Activated CD4-positive, alpha-beta T cell treated with anti-CD3 and anti-CD28 coated beads, Interleukin-2, amount 50 U/mL, for 1 hour (primary cell): ENCODE data around the gene RNF212.

Source experiments
- DNase-seq: peaks from one replicate; pipeline ENCODE4 v3.0.0-alpha.2; 2020

The RNF212 gene

GRCh38 chr4:1087371-1087770, 26.0 kb downstream of the RNF212 start:
- no peak for DNase-seq

DNA sequence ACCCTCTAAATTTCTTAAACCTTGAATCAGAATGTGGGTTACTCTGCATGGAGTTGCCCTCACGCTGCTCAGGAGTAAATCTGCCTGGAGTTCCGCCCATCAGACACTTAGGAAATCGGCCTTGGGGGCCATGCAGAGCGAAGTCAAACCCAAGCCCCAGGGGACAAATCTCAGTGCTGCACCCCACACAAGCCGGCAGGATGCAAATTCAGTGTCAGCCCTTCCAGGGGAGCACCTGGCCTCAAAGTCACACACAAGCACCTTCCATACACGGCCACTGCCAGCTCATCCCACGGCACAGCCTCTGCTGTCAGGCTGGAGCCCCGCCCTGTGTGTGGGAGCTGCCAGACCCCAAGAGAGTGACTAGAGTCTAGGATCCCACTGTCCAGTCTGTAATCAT, 27.4 kb downstream of the RNF212 start:
- no peak for DNase-seq

DNA sequence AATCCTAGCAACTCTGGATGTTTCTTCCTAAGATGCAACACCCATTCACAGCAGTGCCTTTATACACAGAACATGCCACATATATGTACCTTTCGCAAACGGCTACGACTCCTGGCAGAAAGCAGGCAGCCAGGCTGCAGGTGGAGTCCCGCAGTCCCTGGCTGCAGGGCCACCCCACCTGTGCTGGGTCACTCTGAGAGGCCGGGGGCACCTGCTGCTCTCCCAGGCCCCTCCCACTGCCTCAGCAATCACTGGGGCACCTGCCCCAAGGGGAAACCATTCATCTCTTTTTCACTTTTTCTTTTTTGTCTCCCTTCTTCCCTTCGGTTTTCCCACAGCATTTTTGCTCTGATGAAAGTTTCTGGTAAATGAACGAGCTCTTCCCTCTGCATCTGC, 28.0 kb downstream of the RNF212 start:
- DNase-seq: no peak

- DNase-seq: no peak
Measured at GRCh38 chr4:1084796-1085403, 28.5 kb downstream of the RNF212 start.

- no peak for DNase-seq
Measured at GRCh38 chr4:1084394-1084793, 29.0 kb downstream of the RNF212 start.

- DNase-seq: no peak
Measured at GRCh38 chr4:1082215-1083182, 30.9 kb downstream of the RNF212 start.

DNA sequence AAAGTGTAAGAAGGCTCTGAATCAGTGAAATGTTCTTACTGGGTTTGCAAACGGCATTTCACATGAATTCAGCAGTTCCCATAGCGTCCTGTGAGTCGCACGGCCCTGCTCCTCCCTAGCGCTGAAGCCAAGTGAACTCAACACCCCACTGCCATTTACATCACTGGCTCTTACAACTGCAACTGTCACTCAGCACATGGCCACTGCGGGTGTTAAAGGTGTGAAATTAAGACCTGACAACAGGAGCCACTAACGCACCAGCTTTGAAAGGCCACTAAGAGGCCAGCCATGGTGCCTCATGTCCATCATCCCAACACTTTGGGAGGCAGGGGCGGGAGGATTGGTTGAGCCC, 31.7 kb downstream of the RNF212 start:
- DNase-seq: no peak

DNA sequence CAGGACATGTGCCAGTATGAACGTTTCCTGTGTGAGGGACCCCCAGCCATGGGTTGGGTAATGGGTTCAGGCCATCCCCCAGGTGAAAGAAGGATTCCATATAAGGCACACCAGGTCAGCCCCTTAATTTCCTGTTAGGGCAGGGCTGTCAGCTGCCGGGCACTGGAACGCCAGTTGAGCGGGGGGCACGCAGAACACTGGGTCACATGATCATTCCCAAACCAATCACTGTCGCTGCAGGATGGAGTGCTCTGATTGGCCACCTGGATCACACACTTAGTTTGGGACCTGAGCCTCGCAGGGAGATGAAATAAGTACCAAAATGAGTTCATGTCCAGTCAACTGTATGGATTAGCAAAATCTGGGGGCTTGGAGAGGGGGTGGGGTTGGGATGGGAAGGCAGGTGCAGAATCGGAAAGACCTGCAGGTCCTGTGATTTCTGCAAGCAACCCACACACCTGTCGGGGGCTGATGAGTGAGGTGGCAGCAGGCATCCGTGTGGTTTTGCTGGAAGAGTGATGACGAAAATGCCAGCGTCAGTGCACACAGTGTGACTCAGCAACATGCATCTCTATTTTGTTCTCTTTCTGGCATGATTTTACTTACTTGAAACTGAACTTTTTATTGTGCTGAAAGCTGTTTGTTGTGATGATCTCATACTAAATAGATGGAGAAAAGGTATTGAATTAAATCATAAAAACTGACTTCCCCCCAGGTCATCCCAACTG, 32.2 kb downstream of the RNF212 start:
- no peak for DNase-seq

GRCh38 chr4:1080432-1080831, 32.9 kb downstream of the RNF212 start:
- no peak for DNase-seq

DNA sequence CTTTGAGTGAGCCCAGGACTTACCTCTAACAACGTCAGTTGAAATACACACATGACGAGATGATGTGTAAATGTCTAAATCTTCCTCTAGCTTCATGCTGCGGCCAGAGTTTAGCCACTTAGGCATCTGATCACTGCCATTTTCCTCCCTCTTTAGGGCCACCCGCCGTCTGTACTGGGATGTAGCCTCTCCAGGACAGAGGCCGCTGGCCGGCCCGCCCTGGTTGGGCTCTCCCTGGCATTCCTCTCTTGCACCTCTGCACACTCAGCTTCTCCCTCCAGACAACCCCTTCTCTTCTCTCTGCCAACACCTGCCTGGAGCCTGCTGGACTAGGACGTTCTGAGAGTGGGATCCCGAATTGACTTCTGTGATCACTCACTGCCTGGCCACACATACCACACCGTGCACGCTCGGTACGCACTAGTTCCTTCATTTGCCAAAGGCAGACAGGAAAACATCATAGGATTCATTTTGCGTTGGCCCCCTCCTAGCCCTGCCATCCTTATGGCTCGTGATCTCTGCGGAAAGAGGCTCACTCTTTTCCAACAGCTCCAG, 33.6 kb downstream of the RNF212 start:
- DNase-seq: no peak

DNA sequence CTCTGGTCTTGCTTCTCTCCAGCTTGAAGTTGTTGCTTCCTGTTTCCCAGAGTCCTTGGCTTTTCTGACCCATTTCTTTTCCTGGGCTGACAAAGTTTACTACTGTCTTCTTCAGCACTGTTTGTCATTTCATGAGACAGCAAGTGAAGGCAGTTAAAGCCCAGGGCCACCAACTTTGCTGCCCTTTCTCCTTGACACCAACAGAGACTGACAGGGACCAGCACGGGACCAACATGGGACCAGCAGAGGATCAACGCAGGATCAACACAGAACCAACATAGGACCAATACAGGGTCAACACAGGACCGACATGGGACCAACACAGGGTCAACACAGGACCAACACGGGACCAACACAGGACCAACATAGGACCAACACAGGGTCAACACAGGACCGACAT, 34.9 kb downstream of the RNF212 start:
- no peak for DNase-seq

DNA sequence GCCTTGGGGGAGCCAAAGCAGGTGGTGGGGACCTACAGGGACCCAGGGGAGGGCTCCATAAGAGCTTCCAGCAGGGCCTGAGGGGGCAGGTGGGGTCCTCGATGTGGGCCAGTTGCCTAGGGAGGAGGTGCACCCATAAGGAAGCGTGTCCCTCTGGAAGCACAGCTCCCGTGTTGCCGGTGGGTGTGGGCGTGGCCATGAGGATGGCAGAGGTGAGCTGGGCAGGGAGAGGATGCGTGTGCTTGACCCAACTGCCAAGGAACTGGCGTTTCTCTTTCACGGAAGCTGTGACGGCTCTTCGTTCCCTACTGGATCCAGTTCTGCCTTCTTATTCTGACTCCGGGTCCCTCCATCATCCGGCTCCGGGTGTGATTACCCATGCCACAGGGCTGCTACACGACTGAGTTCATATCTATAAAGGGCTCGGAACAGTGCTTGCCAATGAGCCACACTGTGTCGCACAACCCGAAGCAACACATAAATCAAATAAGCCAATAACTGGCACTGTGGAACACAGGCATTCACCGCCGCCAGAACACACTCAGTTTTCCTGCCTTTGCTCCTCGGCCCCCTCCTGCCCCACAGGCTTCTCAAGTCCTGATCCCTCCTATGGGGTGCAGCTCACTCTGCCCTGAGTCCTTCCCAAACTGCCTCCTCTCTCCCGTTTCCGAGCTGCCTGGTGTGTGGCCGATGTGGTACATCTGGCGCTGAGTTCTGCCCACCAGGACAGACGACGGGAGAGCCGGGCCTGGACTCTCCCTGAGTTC, 35.5 kb downstream of the RNF212 start:
- DNase-seq: no peak

DNA sequence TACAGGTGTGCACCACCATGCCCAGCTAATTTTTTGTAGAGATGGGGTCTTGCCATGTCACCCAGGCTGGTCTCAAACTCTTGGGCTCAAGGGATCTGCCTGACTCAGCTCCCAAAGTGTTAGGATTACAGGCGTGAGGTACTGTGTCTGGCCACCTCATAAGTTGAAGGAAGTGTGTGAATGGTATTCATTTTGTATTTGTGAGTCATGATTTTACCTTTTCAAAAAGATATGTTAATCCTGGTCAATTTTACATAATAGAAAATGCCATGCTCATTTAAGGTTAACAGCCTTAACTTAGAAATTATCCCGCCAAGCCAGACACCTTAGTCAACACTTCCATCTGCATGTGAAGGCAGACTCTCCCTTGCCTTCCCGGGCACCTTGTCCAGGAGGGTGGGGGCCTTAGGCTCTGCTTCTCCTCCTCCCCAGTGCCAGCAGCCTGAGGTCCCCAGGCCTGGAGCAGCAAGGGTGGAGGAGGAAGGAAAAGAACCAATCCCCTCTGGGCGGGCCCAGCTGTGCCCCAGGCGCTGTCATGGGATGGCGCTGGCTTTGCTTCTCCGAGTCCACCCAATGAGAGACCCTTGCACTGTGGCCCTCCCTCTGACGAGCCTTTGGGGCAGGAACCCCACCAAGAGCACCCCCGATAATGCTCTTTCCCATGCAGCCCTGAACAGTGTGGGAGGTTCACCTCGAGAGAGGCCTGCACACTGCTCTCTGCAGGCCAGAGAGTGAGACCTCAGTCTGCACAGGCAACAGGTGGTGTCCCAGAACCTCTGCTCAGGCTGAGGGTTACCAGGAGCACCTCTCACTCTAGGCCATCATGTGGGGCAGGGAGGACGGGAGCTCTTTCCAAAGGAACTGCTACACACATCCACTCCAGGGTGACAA, 37.3 kb downstream of the RNF212 start:
- DNase-seq: no peak

GRCh38 chr4:1075225-1075624, 38.1 kb downstream of the RNF212 start:
- DNase-seq: no peak

DNA sequence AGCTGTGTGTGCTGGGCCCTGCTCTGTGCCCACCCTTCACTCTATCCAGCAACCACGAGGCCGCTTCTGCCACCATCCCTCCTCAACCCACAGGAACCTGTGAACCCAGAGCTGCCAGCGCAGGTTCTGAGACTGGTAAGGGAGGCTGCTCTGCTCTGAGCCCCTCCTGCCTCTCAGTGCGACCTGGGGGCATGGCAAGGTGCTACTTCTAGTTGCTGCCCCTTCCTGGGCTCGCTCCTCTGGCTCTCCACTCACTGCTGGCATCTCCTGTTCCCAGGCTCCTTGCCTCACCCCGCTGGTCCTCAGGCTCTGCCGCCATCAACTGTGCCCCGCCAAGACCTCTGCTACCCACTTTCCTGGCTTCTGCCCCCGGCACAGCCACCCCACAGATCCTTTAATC, 39.3 kb downstream of the RNF212 start:
- no peak for DNase-seq

DNA sequence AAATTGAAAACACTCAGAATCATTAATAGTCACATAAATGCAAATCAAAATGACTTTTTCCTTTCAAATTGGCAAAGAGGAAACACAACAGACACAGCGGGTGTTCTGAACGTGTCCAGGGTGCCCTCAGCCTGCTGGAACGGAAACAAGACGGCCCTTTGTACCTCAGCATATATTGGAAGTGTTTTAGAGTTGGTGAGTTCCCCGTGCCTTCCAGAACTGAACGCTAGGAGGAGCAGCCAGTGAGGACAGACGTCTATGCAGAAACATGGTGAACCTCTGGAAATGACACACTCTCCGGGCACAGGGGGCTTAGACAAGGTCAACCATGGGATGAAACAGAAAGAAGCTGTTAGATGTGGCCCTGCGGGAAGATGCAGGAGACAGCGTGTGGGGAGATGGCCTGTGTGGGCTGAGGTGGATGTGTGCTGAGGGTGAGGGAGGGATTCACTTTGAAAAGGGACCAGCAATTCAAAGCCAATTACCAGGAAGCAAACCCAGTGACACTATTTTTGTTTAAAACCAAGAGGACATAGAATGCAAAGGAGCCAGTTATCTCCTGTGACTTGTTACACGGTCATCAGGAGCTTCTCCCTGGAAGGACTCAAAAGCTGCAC, 40.4 kb downstream of the RNF212 start:
- peak; percentile 48 for DNase-seq

GRCh38 chr4:1069394-1069793, 44.0 kb downstream of the RNF212 start:
- DNase-seq: no peak

DNA sequence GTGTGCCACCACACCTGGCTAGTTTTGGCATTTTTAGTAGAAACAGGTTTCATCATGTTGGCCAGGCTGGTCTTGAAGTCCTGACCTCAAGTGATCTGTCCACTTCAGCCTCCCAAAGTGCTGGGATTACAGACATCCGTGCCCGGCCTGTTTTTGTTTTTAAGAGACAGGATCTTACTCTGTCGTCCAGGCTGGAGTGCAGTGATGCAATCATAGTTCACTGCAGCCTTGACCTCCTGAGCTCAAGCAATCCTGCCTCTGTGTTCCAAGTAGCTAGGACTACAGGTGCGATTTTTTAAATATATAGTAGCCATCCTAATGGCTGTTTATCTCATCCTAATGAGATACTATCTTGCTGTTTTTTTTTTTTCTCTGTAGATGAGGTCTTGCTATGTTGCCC, 47.6 kb downstream of the RNF212 start:
- DNase-seq: no peak

DNA sequence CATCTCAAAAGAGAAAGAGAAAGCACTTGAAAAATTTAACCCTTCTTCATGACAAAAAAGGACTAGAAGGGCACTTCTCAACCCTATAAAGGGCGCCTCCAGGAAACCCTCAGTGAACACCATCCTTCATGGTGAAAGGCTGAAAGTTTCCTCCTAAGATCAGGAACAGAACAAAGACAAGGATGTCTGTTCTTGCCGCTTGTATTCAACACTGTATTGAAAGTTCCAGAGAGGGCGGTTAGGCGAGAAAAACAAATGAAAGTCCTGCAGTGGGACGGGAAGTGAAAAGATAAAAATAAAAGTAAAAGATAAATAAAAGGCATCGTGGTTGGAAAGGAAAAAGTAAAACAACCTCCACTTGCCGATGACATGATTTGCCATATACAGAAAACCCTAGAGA, 50.9 kb downstream of the RNF212 start:
- no peak for DNase-seq

- no peak for DNase-seq
Measured at GRCh38 chr4:1061760-1062159, 51.6 kb downstream of the RNF212 start.

DNA sequence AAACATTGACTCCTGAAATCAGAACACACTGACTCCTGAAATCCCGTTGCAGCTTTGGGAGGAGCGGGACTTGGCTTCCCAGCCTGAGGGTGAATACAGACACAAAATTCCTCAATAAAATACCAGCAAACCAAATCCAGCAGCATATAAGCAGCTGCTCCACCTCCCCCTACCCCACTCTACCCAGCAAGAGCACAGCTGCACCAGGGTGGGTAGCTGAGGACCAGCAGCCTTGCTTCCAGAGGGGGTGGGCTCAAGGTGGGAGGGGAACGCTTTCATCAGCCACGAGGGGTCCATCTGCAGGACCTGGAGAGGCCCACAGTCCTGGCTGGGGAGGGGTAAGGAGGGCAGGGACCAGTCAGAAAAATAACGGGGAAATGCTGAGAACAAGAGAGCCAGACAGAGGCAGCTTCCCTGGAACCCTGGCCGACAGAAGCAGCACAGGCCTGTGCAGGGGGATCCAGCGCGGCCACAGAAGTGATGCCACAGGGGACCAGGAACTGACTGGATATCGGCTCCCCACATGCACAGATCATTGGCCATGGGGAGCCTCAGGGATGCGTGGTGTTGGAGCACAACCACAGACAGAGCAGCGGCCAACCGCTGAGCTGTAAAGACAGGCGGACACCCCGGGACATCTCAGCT, 52.2 kb downstream of the RNF212 start:
- no peak for DNase-seq
